NK-92 treated with Interleukin-12 subunit alpha and Interleukin-12 subunit beta, amount 100 ng/mL, for 24 hours (cell line): ENCODE results near the gene CCL20.
"Not testable (repeated sequence)": the region's sequence is repeated elsewhere in the genome, so short reads cannot be mapped to it uniquely, and the experiment has no call there.

Experiments used
- DNase-seq: peaks from one replicate; lab custom pipeline; 2025; lab: John Stamatoyannopoulos, UW

Gene CCL20

DNA sequence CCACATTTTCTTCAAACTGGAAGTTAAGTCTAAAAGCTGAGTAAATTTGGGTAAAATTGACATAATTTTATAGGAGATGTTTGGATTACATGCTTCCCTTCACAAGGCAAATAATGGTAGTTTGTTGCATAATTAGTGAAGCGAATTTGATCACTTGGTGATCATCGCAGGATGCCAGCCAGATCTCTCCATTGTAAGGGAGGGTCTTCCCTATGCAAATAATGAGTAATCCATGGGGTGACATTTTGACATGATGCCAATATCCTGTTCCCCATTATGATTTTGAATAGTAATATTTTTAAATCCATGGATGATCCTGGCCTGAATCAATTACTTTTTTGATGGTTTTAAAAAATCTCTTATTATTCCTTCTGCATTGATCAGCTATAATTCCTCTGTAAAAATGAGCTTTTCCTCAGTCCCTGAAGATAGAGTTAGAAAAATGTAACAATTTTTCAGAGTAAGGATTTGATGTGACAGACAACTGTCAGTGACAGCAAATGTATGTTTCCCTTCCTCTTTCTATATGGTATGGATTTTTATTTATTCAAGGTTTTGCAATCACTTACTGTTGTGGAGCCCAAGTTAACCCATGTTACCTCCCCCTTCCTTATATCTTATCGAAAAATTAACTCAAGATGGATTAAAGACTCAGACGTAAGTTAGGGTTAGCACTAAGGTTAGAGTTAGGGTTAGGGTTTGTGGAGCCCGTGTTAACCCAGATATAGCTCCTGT, 21.4 kb downstream of the CCL20 start:
- DNase-seq = no peak

- DNase-seq = not testable (repeated sequence)
Measured at GRCh38 chr2:227839339-227840129, 25.9 kb downstream of the CCL20 start.

DNA sequence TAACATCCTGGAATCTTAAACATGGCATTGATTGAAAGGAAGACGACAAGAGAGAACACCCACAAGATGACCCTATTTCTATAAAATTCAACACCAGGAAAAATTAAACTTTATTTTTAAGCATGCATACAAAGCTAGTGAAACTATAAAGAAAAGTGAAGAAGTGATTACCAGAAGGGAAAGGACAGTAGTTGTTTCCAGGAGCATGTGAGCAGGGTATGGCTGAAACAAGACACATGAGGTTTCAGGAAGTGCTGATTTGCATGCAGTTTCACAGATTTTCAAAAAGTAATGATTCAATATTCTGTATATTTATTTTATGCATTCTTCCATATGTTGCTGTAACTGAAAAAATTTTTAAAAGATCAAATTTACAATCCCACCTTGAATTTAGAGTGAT, 33.2 kb downstream of the CCL20 start:
- DNase-seq = no peak

GRCh38 chr2:227848146-227848545, 34.5 kb downstream of the CCL20 start:
- no peak for DNase-seq

GRCh38 chr2:227848586-227848985, 34.9 kb downstream of the CCL20 start:
- DNase-seq = no peak

- DNase-seq = no peak
Measured at GRCh38 chr2:227849906-227850305, 36.3 kb downstream of the CCL20 start.

- no peak for DNase-seq
Measured at GRCh38 chr2:227853204-227853629, 39.6 kb downstream of the CCL20 start.

DNA sequence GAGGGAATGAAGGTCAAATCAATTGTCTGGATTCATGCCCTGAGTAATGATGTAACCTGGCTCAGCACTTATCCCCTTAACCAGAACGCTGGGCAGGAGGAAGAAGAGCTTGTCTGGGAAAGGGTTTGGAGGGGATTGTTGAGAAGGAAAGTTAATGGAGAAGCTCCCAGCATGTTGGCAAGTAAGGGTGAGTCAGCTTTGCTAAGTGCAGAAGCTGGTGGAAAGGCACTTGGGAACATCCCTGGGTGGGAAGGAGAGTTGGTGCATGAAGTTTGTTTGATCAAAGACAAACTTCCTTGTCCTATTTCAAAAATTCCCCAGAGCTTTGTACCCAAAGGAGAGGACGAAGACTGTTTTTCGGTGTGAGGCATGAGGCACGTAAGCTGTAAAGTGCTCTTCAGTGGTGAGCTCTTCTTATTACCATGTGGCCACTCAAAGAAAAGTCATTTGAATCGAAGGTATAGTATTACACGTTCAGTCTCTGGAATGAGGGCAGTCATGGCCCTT, 40.2 kb downstream of the CCL20 start:
- DNase-seq = no peak

GRCh38 chr2:227855440-227855839, 41.8 kb downstream of the CCL20 start:
- DNase-seq = no peak

DNA sequence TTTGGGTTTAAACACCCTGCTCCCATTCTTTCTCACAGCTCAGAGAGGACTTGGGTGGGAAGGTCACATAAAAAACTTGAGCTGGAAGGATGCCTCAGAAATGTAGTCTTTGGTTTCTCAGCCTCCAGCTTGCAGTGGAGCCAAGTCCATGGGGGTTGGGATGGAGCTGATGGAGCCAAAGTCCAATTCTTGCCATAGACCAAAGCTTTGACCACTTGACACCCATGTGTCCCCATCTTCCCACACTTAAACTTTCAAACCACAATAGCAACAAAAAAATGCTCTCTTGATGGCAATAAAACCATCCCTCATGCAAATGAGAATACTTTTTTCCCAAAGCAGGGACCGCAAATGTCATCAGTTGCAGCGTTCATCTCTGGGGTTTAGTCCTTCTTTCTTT, 43.1 kb downstream of the CCL20 start:
- no peak for DNase-seq

GRCh38 chr2:227860221-227860641, 46.6 kb downstream of the CCL20 start:
- DNase-seq = no peak

GRCh38 chr2:227861011-227861410, 47.4 kb downstream of the CCL20 start:
- no peak for DNase-seq

DNA sequence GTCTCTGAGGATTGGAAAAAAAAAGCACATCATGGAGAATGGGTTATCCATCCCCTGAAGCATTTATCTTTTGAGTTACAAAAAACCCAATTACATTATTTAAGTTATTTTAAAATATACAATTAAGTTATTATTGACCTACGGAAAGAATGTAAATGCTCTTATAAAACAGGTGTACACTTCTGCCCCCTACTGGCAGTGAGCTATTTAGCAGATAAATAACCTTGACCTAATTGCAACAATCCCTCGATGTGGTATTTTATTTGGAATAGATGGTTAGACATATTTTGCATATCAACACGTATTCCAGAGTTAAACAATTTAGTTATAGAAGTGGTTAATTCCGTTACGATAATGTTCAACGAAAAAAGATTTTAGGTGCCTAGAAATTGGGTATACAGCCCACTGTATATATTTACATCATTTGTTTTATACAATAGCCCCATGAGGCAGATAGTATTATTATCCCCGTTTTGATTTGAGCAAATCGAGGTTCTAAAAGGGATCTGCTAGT, 48.6 kb downstream of the CCL20 start:
- no peak for DNase-seq

GRCh38 chr2:227862741-227863588, 49.3 kb downstream of the CCL20 start:
- DNase-seq = no peak

GRCh38 chr2:227864161-227864756, 50.6 kb downstream of the CCL20 start:
- DNase-seq = no peak

- DNase-seq = no peak
Measured at GRCh38 chr2:227865291-227865690, 51.6 kb downstream of the CCL20 start.
